ENCODE data around the gene COL8A2.
"Not testable (repeated sequence)": the region's sequence is repeated elsewhere in the genome, so short reads cannot be mapped to it uniquely, and the experiment has no call there.

Gene COL8A2

GRCh38 chr1:36160949-36161485 is 36.0 kb upstream of the COL8A2 start:
- peaks cover 66% of the 10 kb centered on the region for H3K4me1 Mint-ChIP-seq
- ATAC-seq (peak; percentile 72), DNase-seq (ENCODE audit: low spot score in 2 of 2) (peak; percentile 56 to 80)
- no peaks in the 10 kb centered on the region for H3K9me3 Mint-ChIP-seq
- H3K27ac Mint-ChIP-seq, result peak overlapping the region; percentile 98
- H3K4me3 Mint-ChIP-seq, result peak overlapping the region; percentile 88
- H3K36me3 Mint-ChIP-seq, result peaks cover 51% of the 10 kb centered on the region

GRCh38 chr1:36160388-36160948 is 35.4 kb upstream of the COL8A2 start:
- Mint-ChIP-seq H3K4me1 (peaks cover 63% of the 10 kb centered on the region), H3K36me3 (peaks cover 45% of the 10 kb centered on the region), H3K9me3 (no peaks in the 10 kb centered on the region), H3K4me3 (peak overlapping the region; percentile 88), H3K27ac (peak overlapping the region; percentile 98)
- ATAC-seq (no peak), DNase-seq (ENCODE audit: low spot score in 2 of 2) (no peak)

GRCh38 chr1:36159614-36160387 is 34.8 kb upstream of the COL8A2 start:
- Mint-ChIP-seq H3K4me1 (peaks cover 68% of the 10 kb centered on the region), H3K27ac (peak overlapping the region; percentile 98), H3K9me3 (no peaks in the 10 kb centered on the region), H3K36me3 (peaks cover 42% of the 10 kb centered on the region), H3K4me3 (peak overlapping the region; percentile 88)
- DNase-seq (ENCODE audit: low spot score in 2 of 2), result no peak
- ATAC-seq, result no peak

- ATAC-seq; DNase-seq (ENCODE audit: low spot score in 2 of 2); H3K9me3 Mint-ChIP-seq: not testable (repeated sequence)
- Mint-ChIP-seq H3K4me3 (peak overlapping the region; percentile 94), H3K36me3 (peaks cover 33% of the 10 kb centered on the region), H3K4me1 (peaks cover 68% of the 10 kb centered on the region), H3K27ac (peak overlapping the region; percentile 98)
Measured at GRCh38 chr1:36158827-36159252, 33.8 kb upstream of the COL8A2 start.

GRCh38 chr1:36157973-36158826 is 33.2 kb upstream of the COL8A2 start:
- peaks cover 31% of the 10 kb centered on the region for H3K36me3 Mint-ChIP-seq
- peaks cover 74% of the 10 kb centered on the region for H3K4me1 Mint-ChIP-seq
- H3K9me3 Mint-ChIP-seq, result no peaks in the 10 kb centered on the region
- no peak for ATAC-seq
- H3K27ac Mint-ChIP-seq, result peak overlapping the region; percentile 94
- H3K4me3 Mint-ChIP-seq, result peak overlapping the region; percentile 94
- DNase-seq (ENCODE audit: low spot score in 2 of 2), result no peak

GRCh38 chr1:36157115-36157903 is 32.3 kb upstream of the COL8A2 start:
- peaks cover 29% of the 10 kb centered on the region for H3K36me3 Mint-ChIP-seq
- peak overlapping the region; percentile 94 for H3K4me3 Mint-ChIP-seq
- H3K27ac Mint-ChIP-seq, result peak overlapping the region; percentile 94
- ATAC-seq (no peak), DNase-seq (ENCODE audit: low spot score in 2 of 2) (no peak)
- H3K9me3 Mint-ChIP-seq, result no peaks in the 10 kb centered on the region
- peaks cover 75% of the 10 kb centered on the region for H3K4me1 Mint-ChIP-seq

- Mint-ChIP-seq H3K9me3 (no peaks in the 10 kb centered on the region), H3K4me1 (peaks cover 74% of the 10 kb centered on the region)
Measured at GRCh38 chr1:36156329-36157114, 31.5 kb upstream of the COL8A2 start.

GRCh38 chr1:36155408-36156328 is 30.6 kb upstream of the COL8A2 start, which contains the start of gene MAP7D1:
Gene MAP7D1, plus strand, starts transcription at chr1:36156160. Its CDS starts 258 bp downstream, at chr1:36156418.
- DNase-seq (ENCODE audit: low spot score in 2 of 2) (peak; percentile 79 to 95), ATAC-seq (peak; percentile 80)
- Mint-ChIP-seq H3K4me1 (peaks cover 77% of the 10 kb centered on the region), H3K27ac (peak within 1 kb of the TSS; percentile 99), H3K9me3 (no peaks in the 10 kb centered on the region), H3K4me3 (peak within 1 kb of the TSS; percentile 94), H3K36me3 (peaks cover 24% of the 10 kb centered on the region)

More at GRCh38 chr1:36156329-36157114, 31.5 kb upstream of the COL8A2 start:
- Mint-ChIP-seq H3K27ac (peak overlapping the region; percentile 94), H3K4me3 (peak overlapping the region; percentile 94), H3K36me3 (peaks cover 24% of the 10 kb centered on the region)
- peak; percentile 19 for ATAC-seq
- peak; percentile 35 to 80 for DNase-seq (ENCODE audit: low spot score in 2 of 2)

- H3K36me3 Mint-ChIP-seq, result peaks cover 28% of the 10 kb centered on the region
- no peaks in the 10 kb centered on the region for H3K9me3 Mint-ChIP-seq
- H3K4me1 Mint-ChIP-seq, result peaks cover 78% of the 10 kb centered on the region
- DNase-seq (ENCODE audit: low spot score in 2 of 2) (no peak), ATAC-seq (no peak)
- peak overlapping the region; percentile 99 for H3K27ac Mint-ChIP-seq
- peak overlapping the region; percentile 94 for H3K4me3 Mint-ChIP-seq
Measured at GRCh38 chr1:36154765-36155407, 29.9 kb upstream of the COL8A2 start.

- DNase-seq (ENCODE audit: low spot score in 2 of 2) (no peak), ATAC-seq (no peak)
- H3K36me3 Mint-ChIP-seq, result peaks cover 28% of the 10 kb centered on the region
- H3K9me3 Mint-ChIP-seq, result no peaks in the 10 kb centered on the region
- peak overlapping the region; percentile 94 for H3K4me3 Mint-ChIP-seq
- peak overlapping the region; percentile 99 for H3K27ac Mint-ChIP-seq
- peaks cover 78% of the 10 kb centered on the region for H3K4me1 Mint-ChIP-seq
Measured at GRCh38 chr1:36154335-36154734, 29.3 kb upstream of the COL8A2 start.

GRCh38 chr1:36153476-36153875 is 28.5 kb upstream of the COL8A2 start:
- DNase-seq (ENCODE audit: low spot score in 2 of 2) (no peak), ATAC-seq (no peak)
- Mint-ChIP-seq H3K9me3 (no peaks in the 10 kb centered on the region), H3K4me3 (peak overlapping the region; percentile 98), H3K27ac (peak overlapping the region; percentile 99), H3K4me1 (peaks cover 79% of the 10 kb centered on the region), H3K36me3 (peaks cover 29% of the 10 kb centered on the region)

GRCh38 chr1:36151845-36152203 is 26.8 kb upstream of the COL8A2 start:
- ATAC-seq (no peak), DNase-seq (ENCODE audit: low spot score in 2 of 2) (peak in 1 of 2 donors; percentile 75)
- Mint-ChIP-seq H3K36me3 (peaks cover 14% of the 10 kb centered on the region), H3K4me3 (peak overlapping the region; percentile 98), H3K4me1 (peaks cover 79% of the 10 kb centered on the region), H3K27ac (peak overlapping the region; percentile 99), H3K9me3 (no peaks in the 10 kb centered on the region)
